DND-41 (cell line): ENCODE data around the gene ZNF141.

Experiments
- CTCF ChIP-seq: IDR thresholded peaks from 2 replicates; pipeline ENCODE4 v1.5.1; 2012; ENCODE audit warnings: borderline replicate concordance, low read length, moderate library complexity, mild to moderate bottlenecking; ENCODE audit not compliant: poor library complexity, severe bottlenecking; ENCODE audit errors: extremely low read depth
- EZH2 ChIP-seq: IDR thresholded peaks from 3 replicates; pipeline ENCODE4 v1.6.1; 2012; ENCODE audit warnings: borderline replicate concordance, low read depth, mild to moderate bottlenecking, moderate library complexity, low read length, inconsistent platforms; ENCODE audit not compliant: severe bottlenecking

DNA sequence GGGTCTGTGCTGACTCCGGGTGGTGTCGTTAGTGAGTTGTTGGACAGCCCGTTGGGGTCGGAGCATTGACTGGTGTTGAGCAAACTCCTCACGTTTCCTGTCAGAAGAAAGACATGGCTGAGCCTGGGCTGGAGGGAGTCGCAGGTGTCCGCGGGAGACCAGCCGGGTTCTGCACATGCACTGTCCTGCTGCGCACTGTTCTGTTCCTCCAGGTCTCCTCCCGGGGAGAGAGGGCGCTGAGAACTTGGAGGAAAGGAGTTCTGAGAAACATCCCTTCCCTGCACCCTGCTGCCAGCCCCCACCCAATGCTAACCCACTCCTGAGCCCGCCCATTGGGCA lies 1.1 kb downstream of the ZNF141 start:
- TF ChIP-seq EZH2, result no peak
- no peak for TF ChIP-seq CTCF
